H1 (cell line): Measurements from ENCODE around the gene PRIMA1. TPM values are rescaled to one million over a fixed set of nuclear protein-coding genes. Genes with fewer than 3 reads are reported as not detected.

Experiments used
- EGR1 ChIP-seq: IDR thresholded peaks from 2 replicates; pipeline ENCODE4 v1.6.1; 2011; ENCODE audit warnings: low read depth, low read length, borderline replicate concordance
- POLR2A ChIP-seq, 2 experiments: IDR thresholded peaks; 1 replicate in 1 of 2; 2 replicates in 1 of 2; pipeline ENCODE4 v1.6.1; 2011; ENCODE audit warnings: low read depth in 2 of 2, low read length in 2 of 2, mild to moderate bottlenecking in 2 of 2; ENCODE audit errors: control extremely low read depth in 1 of 2
- TAF7 ChIP-seq: optimal IDR thresholded peaks from 2 replicates; pipeline ENCODE3; 2011; ENCODE audit warnings: low read depth, mild to moderate bottlenecking, inconsistent platforms, low read length, moderate library complexity, borderline replicate concordance
- TBP ChIP-seq: IDR thresholded peaks from 2 replicates; pipeline ENCODE4 v1.6.1; 2011; ENCODE audit warnings: low read depth, low read length, improper control_type of control experiment
- polyA plus RNA-seq, 7 experiments: library from polyadenylated mRNA; depleted of rRNA in 3 of 7; stranded (reverse) in 5 of 7; unstranded in 2 of 7; fragments of >200 nt in 5 of 7; fragments of 200-250 nt in 2 of 7; gene quantifications; 1 replicate in 5 of 7; 2 replicates in 1 of 7; 4 replicates in 1 of 7; pipeline versions ENCODE4 v1.2.1 to v1.2.3, GENCODE V29; 2011 to 2013; ENCODE audit warnings: missing spikeins in 2 of 7, mixed read lengths in 2 of 7
- total RNA-seq: library from RNA; stranded (reverse); fragmentation: NEBNext Ultra II Directional; extraction: Animal tissue kit (Norgen Biotek cat#: 25700); gene quantifications from 2 replicates; pipeline ENCODE4 v1.2.1, GENCODE V29; 2021

PRIMA1 gene
- total and polyA plus RNA-seq, 2 of the 8 experiments (the other 6 are each of a cell fraction or from before 2014, with no cell fraction given) = 2.8 to 4.5 TPM

GRCh38 chr14:93832081-93832480, 43.8 kb upstream of the PRIMA1 start (continued):
- TF ChIP-seq TAF7 = no peak
- no peak for TF ChIP-seq POLR2A (IDR thresholded peaks at IDR 0.05; ENCODE audit: control extremely low read depth in 1 of 2, low read depth in 2 of 2, low read length in 2 of 2)
- TF ChIP-seq EGR1 = no peak
- no peak for TF ChIP-seq TBP
